Activated gamma-delta T cell (primary cell): ENCODE data around the gene GRK5.

Experiments used
- DNase-seq: peaks from one replicate; lab custom pipeline; 2025; lab: John Stamatoyannopoulos, UW

Gene GRK5

DNA sequence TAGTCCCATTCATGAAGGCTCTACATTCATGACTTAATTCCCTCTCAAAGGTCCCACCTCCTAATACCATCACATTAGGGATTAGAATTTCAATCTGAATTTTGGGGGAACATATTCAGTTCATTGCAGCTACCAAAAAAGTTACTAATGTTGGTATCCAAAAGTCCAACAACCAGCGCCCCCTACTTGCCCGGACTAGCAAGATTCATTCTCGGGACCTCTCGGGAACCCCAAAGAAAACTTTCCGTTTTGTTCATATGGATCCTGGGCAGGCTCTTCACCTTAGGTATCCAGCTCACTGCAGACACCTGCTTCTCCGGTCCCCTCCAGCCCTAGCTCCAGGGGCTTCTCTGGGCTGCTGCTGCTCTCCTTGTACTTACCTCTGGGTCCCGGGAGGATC is 8.9 kb upstream of the GRK5 start:
- no peak for DNase-seq

DNA sequence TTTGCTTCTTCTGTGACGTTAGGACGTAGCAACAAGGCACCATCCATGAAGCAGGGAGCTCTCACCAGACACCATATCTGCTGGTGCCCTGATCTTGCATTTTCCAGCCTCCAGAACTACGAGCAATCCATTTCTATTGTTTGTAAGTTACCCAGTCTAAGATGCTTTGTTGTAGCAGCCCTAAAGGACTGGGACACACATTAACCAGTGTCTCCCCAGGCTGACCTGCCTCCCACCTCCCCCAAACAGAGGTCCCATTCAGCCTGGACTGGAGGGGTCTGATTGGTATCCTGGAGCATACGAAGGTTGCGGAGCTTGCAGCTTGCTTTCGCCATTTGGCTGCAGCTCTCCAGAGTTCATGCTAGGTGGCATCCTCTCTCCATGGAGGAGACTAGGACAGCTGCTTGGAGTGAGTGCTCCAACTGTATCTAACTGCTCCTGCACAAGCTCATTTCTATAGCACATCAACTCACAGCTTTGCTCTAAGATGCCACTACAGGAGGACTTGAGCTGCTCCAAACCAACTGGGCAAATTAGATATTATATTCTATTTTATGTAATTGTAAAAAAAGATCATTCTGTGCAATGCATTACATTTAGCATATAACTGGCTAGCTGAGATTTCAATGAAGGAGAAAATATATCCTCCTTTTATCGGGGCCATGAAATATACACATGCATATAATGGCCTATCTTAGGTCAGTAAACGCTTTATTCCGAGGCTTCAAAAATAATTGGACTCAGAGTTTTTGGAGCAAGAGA is 8.0 kb upstream of the GRK5 start:
- DNase-seq: no peak

DNA sequence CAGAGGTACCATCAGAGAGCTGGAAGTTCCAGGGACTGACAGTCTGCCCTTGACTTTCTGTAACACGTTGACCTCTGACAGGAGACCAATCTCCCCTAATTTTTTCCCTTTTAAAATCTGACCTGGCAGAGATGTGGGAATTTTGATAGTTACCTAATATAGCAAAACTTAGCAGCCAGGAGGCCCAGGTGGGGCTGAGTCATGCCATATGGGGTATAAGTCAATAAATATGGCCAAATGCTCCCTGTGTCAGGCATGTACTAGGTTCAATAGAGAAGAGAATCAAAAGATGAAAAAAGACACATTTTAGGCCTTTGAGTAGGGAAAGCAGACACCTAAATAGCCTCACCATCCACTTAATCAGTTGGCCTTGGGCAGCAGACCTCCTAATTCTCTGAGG is 6.1 kb upstream of the GRK5 start:
- no peak for DNase-seq

DNA sequence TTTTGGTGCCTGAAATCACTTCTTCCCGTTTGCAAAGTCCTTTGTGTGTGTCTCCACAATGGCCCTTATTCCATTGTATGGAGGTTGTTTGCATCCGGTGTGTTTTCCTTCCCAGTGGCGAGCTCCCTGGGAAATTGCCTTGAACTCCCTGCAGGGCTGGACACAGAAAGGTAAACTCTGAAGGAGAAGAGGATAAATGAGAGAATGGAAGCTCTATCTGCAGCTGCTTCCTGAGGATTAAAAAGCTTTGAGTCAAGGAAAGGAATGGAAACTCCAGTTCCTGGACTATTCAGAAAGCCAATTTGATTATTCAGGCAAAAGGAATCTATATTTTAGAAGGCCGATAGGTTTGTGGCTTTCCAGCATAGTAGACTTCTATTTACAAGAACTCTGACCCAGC is 4.4 kb upstream of the GRK5 start:
- no peak for DNase-seq

DNA sequence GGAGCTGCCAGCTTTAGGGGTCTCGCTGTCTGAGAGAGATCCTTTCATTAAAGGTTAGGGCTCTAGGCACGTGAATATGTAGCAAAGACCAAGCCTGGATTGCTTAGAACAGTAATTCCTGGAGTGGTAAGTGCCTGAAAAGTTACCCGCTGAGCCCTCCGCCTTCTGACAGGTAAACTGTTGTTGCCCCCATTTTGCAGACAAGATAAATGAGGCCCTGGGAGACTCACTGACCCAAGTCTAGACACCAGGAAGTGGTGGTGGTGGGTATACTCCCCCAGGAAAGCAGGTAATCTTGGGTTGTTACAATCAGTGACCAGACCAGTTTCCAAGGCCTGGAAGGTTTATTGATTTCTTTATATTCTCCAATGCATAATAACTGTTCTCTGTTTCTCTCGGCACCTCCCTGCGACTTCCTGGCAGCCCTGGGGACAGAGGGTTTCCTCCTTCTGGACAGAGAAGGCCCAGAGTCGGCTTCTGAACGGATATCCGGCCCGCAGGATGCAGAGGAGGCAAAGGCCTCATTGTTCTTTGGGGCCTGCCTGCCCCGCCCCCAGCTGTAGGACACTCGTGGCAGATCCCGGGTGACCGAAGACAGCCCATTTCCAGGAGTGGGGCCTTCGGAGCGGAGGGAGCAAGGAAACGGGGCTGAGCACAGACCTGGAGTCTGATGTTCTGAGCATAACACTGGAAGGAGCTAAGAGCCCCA is 1.3 kb upstream of the GRK5 start:
- peak; percentile 10 for DNase-seq

DNA sequence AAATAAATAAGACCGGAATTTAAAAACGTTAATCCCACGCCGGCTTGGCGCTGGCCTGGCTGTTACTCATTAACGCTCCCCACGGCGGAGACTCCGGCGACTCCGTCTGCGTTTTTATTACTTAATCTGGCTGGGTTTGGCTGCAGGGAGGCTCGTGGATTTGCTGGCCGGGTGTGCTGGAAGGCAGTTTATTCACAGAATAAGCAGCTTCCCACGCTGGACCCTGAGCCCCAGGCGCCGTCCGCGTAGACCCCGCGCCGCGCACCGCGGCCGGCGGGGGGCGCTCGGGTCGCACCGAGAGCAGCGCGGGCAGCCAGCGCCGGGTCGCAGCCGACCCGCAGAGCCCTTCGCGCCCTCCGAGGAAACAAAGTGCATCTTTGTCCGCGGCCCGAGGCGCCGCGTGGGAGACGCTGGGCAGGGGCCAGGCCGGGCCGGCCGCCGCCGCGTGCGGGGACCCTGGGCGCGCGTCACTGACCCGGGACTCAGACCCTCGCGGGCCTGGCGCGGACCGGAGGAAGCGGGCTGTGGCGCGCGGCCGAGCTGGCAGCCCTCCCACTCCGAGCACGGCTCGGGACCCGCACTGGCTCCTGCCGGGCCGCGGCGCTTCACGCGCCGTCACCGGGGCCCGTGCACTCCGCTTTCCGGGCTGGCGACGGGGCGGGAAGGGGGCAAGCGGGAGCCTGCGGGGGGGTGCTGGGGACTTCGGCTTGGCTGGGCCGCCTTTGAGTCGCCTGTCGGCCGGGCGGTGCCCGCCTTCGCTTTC is 587 bp upstream of the GRK5 start:
- peak; percentile 55 for DNase-seq

DNA sequence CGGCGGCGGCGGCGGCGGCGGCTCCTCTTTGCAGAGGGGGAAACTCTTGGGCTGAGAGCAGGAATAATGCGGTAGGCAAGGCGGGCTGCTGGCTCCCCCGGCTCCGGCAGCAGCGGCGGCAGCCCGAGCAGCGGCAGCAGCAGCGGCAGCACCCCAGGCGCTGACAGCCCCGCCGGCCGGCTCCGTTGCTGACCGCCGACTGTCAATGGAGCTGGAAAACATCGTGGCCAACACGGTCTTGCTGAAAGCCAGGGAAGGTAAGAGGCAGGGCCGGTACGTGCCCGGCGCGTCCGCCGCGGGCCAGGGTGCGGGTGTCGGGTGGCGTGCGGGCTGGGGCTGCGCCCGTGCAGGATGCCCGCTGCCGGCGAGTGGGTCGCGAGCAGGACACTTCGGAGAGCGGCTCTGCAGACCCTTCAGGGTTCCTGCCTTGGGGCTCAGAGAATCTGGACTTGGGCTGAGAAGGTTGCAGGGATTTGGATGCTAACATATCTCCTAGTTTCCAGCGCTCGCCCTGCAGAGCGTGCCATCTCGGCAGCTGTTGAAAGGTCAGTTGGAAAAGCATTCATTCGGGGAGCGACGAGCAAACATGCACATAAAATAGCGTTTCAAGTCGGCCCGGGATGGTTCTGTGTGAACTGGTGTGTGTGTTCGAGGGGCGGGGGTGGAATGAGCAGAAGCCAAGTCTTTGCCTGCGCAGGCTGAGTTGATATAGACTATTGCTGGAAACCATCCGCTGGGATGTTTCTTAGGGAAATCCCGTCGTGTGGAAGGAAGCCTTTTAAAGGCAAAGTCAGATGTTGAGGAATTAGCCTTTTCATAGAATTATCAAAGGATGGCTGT is 562 bp downstream of the GRK5 start:
- no peak for DNase-seq

DNA sequence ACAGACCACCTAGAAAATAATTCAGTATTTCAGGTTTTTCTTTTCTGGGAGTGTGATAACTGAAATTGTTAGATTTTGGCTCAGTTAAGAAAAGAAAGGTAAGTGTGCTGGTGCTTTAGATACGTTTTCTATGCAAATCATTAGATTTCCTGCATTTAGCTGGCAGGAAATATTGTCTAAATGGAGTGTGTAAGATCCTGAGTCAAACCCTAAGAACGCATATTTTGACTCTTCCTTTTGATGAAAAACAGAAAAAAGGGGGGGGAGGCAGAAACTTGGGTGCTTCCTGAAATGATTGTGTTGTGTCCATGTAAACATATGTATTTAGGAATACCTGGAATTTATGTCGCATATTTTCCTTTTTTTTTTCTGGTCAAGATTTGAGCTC is 1.2 kb downstream of the GRK5 start:
- no peak for DNase-seq

DNA sequence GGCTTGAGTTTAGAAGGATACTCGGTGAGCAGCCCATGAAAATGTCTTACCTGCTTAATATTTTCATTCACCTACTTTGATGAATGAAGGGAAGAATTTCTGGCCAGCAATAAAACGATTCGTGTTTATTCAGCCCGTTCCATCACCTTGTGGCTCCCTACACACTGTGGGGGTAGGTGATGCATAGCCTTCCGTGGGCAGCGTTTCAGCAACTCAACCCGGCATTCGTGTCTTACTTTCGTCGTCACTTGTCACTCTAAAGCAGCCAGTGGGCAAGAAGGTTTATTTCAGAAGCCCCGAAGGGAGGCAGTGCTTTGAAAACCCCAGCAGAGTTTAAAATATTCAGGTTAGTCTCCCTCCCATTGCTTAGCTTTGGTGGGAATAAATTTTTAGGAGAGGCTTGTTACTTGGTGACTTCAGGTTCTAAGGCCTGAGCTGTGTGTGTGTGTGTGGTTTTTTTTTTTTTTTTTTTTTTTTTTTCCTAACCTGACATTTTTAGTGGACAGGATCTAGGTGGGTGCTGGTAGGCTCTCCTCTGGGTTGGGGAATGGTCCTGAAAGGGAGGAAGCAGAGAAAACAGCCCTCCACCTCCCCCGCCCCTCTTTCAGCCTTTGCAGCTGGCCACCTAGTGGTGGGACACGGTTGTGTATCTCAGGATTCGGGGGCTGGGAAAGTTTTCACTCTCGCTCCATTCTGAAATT is 1.8 kb downstream of the GRK5 start:
- DNase-seq: no peak

DNA sequence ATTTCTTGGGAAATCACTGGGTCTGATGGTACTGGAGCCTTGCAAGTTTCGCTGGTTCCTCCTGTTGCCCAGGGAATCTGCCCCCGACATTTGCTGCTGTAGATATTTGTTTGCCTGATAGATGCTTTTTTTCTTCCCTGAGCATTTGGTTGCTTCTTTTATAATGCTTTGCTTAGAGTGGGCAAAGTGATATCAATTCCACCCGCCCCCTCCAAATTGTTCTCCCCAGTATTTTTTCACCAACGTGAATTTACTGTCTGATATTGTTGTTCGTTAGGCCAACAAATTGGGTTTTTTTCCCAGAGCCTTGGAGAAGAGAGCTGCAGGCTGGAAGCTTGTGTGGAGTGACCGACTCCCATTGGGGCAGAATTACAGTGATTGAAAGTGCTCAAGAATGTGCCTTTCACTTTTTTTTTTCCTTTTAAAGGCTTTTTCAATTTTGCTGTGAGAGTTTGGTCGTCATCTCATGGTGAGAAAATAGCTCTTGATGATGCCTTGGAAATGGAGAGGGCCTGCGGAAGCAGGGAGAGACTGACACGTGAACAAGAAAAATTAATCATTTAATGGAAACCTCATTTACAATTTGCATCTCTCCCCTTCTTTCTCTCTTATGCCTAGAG is 2.5 kb downstream of the GRK5 start:
- no peak for DNase-seq

DNA sequence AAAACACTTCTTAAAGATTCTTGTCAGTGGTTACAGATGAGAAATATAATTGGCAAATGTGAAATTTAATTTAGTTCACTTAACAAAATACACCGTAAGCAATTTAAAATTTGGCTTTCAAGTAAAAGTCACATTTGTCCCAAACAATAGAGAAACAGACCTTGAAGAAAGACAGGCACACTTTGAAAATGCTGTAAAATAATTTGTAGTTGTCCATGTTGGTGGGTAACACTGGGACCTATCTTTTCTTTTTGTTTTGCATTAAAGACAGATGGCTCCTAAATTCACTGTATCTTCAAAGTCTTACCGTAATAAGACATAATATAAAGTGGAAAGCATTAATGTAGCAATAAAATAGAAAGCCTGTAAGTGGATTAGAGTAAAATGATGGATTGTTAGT is 3.3 kb downstream of the GRK5 start:
- no peak for DNase-seq

DNA sequence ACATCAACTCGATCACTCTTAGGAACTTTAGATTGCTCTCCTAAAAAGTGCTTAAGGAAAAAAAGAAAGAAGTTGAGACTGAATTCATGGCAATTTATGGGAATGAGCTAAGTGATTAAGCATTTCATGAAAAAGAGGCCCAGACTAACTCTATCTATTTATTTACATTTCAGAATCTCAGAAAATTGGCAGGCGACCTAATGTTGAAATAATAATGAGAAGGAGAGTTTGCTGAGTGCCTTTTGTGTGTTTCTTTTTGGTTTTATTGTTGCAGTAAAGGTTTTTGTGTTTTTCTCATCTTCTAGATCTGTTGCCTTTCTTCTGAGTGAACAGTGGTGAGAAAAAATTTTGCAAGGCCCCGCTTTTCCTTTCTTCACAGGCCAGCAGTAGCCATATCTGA is 3.8 kb downstream of the GRK5 start:
- DNase-seq: no peak

DNA sequence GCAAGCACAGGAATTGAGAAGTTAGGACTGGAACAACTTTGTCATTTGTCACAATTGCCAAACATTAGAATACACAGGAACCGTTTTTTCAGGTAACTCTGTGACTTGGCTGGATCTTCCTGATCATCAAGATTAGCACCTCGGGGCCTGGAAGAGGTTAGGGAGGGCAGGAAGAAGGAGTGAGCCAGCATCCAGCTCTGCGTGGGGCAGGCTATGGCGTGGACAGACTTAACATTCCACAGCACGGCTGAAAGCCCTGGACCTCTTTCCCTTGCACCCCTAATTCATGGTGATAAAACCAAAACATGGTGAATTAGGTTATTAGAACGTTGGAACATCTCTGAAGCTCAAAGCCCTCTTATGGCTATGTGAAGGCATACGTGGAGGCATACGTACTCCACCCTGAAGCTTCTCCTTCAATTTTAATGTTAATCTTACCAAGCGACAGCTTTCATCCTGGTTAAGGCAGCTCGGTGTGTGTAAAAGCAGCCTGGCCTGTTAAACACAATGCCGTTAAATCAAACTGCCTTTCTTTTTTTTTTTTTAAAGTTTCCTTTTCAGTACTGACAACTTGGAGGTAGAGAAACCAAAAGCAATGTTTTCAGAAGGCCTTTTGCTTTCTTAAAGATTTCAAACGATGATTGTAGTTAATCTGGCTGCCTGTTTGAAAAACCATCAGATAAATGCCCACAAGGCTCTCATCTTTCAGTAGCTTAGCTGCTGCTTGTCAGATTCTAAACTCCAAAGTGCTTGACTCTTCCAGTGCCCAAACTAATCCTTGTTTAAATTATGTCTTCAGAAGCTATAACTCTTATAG is 4.5 kb downstream of the GRK5 start:
- no peak for DNase-seq

DNA sequence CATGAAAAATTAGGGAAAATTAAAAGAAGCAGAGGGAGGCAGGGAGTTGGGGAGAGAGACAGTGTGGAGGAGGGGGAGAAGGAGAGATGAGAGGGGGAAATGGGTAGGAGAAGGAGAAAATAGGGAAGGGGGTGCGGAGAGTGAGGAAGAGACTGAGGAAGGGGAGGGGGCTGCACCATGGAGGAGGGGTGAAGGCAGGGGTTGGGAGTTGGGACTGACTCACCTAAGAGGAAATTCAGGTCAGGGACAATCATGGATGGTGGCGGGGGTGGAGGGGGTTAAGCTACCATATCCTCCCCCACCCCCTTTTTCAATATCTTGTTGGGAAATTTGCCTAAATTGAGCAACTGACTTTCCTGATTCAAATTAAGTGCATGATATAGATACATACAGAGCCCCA is 8.0 kb downstream of the GRK5 start:
- no peak for DNase-seq

DNA sequence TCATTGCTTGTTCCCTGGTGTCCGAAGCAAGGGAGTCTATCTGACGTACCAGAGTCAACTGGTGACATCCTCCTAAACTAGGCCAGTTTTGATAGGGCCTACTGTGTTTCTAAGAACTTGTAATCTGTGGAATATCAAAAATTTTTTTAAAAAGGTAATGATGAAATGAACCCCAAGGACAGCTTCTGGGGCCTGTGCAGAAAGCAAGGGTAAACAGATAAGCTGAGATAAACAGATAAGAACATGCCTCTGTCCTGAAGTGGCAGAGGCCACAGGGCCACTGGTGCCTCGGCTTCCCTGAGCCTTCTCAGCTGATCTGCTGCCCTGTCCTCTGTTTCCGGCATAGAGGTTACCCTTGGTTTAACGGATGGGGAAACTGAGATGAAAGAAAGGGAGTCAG is 8.8 kb downstream of the GRK5 start:
- no peak for DNase-seq

DNA sequence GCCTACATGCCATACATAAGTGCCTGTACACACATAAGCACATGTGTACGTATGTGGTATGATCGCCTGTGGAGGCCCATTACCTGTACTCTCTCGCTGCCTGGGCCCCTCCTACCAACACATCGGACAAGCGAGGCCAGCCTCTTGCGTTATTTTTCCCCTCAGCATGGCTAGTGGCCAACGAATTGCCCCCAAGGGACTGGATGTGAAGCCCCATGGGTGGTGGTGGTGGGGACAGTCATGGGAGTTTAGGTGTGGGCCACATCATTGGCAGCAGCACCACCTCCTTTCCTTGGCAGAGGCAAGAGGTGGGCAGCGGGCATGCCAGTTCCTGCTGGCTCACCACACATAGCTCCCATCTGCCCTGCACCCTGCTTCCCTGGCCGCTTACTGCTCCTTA is 10.0 kb downstream of the GRK5 start:
- no peak for DNase-seq

DNA sequence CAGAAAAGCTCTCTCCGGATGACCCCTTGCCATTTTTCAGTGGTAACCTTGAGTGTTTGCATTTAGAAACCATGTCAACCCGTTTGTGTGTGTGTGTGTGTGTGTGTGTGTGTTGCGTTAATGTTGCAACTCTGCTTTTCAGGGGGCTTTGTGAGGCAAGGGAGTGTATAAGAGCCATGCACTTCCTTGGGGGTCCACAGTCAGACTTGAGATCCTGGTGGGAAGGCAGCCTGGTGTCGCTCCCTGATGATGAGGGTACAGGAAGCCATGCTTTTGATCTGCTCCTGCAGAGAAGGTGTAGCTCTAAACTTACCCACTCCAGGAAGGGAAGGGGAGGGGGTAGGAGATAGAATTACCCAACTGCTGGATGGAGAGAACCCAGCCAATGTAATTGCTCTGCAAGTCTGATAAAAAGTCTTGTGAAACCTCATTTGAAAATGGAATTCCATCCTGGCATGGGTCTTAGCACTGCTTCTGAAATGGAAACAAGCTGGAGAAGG is 10.7 kb downstream of the GRK5 start:
- DNase-seq: no peak

DNA sequence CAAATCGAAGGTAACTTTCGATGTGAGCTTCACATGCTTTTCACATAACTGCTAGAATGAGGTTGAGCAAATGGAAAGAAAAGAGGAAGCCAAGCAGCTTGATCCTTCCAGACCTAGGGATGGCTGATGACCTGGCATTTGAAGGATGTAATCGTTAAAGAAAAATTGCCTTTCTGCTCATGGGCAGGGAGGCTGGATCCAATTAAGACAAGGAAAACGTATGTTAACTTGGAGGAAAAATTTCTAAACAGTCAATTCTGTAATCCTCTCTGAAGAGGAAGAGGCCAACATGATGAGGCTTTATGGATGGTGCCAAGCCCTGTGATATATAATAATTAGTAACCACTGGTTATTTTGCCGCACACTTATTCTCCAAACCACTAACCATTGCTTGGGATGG is 12.5 kb downstream of the GRK5 start:
- no peak for DNase-seq

DNA sequence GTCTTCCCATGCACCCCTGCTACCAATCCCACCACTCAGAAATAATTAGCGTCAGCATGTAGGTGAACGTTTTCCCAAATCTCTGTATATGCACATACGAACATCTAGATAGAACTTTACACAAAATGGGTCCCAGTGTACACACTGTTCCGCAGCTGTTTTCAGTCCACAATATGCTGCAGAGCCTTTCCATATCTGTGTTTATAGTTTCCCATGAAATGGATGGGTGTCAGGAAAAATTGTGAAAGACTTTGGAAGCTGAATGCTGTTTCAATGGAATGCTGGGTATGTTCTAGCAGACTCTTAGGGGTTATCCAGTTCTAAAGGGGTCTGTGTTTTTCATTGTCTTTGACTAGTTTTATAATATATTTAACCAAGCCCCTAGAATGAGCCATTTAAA is 13.8 kb downstream of the GRK5 start:
- DNase-seq: no peak

DNA sequence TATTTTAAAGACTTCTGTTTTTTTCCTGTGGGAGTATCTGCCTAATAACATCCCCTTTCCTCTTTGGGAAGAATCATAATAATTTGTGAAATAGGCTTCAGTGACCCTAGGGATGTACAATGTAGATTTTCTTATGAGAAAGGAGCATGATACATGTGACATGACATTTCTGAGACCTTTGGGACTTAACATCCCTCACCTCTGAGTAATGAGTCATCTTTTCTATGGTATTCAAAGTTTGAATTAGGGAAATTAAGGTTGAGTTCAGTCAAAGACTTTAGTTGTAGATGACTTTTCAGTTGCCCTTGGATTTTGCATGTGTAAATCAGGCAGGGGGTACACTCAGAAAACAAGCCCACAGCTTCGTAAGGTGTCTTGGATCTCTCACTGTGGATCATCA is 14.3 kb downstream of the GRK5 start:
- DNase-seq: no peak
